Activated CD4-positive, CD25-positive, alpha-beta regulatory T cell treated with anti-CD3 and anti-CD28 coated beads, Interleukin-2, amount 50 U/mL, for 72 hours (primary cell): ENCODE measurements around the gene ATP9B.
A peak's percentile ranks its signal among the peaks of the same experiment; 100 is the strongest.

ENCODE experiments used
- DNase-seq: peaks from one replicate; pipeline ENCODE4 v3.0.0; 2021

Gene ATP9B

GRCh38 chr18:79401494-79402208 is 332.5 kb downstream of the ATP9B start:
- no peak for DNase-seq

GRCh38 chr18:79402209-79402576 is 333.0 kb downstream of the ATP9B start:
- no peak for DNase-seq

- DNase-seq, result no peak
Observed at GRCh38 chr18:79402977-79403722, 334.0 kb downstream of the ATP9B start.

- no peak for DNase-seq
Observed at GRCh38 chr18:79403723-79404566, 334.8 kb downstream of the ATP9B start.

GRCh38 chr18:79404567-79404910 is 335.3 kb downstream of the ATP9B start:
- no peak for DNase-seq

- no peak for DNase-seq
Observed at GRCh38 chr18:79405019-79405780, 336.0 kb downstream of the ATP9B start.

- peak; percentile 80 for DNase-seq
Observed at GRCh38 chr18:79405781-79406575, 336.8 kb downstream of the ATP9B start.

GRCh38 chr18:79406708-79407107 is 337.5 kb downstream of the ATP9B start:
- DNase-seq, result no peak

GRCh38 chr18:79409313-79409712 is 340.1 kb downstream of the ATP9B start:
- no peak for DNase-seq

GRCh38 chr18:79410171-79410641 is 341.0 kb downstream of the ATP9B start:
- no peak for DNase-seq

GRCh38 chr18:79410731-79411613 is 341.8 kb downstream of the ATP9B start:
- no peak for DNase-seq

GRCh38 chr18:79411614-79412526 is 342.7 kb downstream of the ATP9B start:
- DNase-seq, result no peak

GRCh38 chr18:79413025-79413424 is 343.8 kb downstream of the ATP9B start:
- no peak for DNase-seq

GRCh38 chr18:79413426-79413825 is 344.2 kb downstream of the ATP9B start:
- DNase-seq, result no peak

- DNase-seq, result no peak
Observed at GRCh38 chr18:79413901-79414300, 344.7 kb downstream of the ATP9B start.

GRCh38 chr18:79416022-79416676 is 347.0 kb downstream of the ATP9B start:
- no peak for DNase-seq

GRCh38 chr18:79416677-79417052 is 347.5 kb downstream of the ATP9B start:
- no peak for DNase-seq

GRCh38 chr18:79418236-79418635 is 349.0 kb downstream of the ATP9B start:
- no peak for DNase-seq

GRCh38 chr18:79418642-79419041 is 349.4 kb downstream of the ATP9B start:
- DNase-seq, result no peak
